Measurements from ENCODE around the gene WRAP53.

DNA sequence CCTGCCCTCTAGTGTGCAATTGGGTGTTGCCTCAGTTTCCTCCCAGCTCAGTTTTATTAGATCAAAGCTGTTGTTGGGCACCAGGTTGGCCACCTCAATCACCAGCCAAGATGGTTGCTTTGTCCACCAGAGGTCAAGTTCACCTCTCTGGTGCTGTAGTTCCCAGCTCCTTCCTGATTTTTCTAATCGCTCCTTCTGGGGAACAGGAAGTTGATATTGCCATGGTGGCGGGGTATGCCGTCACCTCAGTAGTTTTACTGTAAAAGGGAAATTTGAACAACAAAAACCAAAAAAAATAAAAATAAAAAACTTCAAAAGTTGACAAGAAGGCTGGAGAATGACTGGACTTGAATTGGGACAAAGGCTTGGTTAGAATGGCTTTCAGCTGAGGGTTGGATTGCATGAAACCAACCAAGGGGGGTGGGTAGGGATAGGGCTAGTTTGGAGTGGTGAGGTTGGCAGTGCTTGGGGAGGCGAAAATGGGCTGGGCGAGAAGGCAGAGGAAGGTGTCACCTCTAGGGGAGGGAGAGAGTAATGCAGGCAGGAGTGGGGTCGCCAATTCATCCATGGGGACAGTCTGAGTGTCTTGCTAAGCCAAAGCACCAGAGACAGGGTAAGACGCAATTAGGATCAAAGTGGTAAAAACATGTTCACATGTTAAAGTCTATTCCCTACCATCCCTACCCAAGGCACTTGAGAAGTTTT, 22.9 kb downstream of the WRAP53 start:
- TF ChIP-seq ZFP30 (CRISPR knock-in tag; IDR thresholded peaks at IDR 0.05) (no peak), ZFP3 (CRISPR knock-in tag; IDR thresholded peaks at IDR 0.05) (no peak), ZNF8 (CRISPR knock-in tag; IDR thresholded peaks at IDR 0.05) (no peak), POU6F1 (CRISPR knock-in tag; IDR thresholded peaks at IDR 0.05; ENCODE audit: borderline replicate concordance, low read depth) (no peak), PPARA (CRISPR knock-in tag; IDR thresholded peaks at IDR 0.05; ENCODE audit: borderline replicate concordance) (no peak), ZC3H10 (CRISPR knock-in tag; IDR thresholded peaks at IDR 0.05) (no peak), OSR1 (CRISPR knock-in tag; IDR thresholded peaks at IDR 0.05) (no peak), ARNTL (CRISPR knock-in tag; IDR thresholded peaks at IDR 0.05; ENCODE audit: borderline replicate concordance, low read depth) (no peak), ZNF565 (CRISPR knock-in tag; conservative IDR thresholded peaks at IDR 0.05; ENCODE audit: low read depth) (no peak), ISL1 (CRISPR knock-in tag; IDR thresholded peaks at IDR 0.05) (no peak)
- TF ChIP-seq, protein P1, sequence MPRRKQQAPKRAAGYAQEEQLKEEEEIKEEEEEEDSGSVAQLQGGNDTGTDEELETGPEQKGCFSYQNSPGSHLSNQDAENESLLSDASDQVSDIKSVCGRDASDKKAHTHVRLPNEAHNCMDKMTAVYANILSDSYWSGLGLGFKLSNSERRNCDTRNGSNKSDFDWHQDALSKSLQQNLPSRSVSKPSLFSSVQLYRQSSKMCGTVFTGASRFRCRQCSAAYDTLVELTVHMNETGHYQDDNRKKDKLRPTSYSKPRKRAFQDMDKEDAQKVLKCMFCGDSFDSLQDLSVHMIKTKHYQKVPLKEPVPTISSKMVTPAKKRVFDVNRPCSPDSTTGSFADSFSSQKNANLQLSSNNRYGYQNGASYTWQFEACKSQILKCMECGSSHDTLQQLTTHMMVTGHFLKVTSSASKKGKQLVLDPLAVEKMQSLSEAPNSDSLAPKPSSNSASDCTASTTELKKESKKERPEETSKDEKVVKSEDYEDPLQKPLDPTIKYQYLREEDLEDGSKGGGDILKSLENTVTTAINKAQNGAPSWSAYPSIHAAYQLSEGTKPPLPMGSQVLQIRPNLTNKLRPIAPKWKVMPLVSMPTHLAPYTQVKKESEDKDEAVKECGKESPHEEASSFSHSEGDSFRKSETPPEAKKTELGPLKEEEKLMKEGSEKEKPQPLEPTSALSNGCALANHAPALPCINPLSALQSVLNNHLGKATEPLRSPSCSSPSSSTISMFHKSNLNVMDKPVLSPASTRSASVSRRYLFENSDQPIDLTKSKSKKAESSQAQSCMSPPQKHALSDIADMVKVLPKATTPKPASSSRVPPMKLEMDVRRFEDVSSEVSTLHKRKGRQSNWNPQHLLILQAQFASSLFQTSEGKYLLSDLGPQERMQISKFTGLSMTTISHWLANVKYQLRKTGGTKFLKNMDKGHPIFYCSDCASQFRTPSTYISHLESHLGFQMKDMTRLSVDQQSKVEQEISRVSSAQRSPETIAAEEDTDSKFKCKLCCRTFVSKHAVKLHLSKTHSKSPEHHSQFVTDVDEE (CRISPR knock-in tag; IDR thresholded peaks at IDR 0.05), result no peak
- TF ChIP-seq, protein P2, sequence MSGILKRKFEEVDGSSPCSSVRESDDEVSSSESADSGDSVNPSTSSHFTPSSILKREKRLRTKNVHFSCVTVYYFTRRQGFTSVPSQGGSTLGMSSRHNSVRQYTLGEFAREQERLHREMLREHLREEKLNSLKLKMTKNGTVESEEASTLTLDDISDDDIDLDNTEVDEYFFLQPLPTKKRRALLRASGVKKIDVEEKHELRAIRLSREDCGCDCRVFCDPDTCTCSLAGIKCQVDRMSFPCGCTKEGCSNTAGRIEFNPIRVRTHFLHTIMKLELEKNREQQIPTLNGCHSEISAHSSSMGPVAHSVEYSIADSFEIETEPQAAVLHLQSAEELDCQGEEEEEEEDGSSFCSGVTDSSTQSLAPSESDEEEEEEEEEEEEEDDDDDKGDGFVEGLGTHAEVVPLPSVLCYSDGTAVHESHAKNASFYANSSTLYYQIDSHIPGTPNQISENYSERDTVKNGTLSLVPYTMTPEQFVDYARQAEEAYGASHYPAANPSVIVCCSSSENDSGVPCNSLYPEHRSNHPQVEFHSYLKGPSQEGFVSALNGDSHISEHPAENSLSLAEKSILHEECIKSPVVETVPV (CRISPR knock-in tag; IDR thresholded peaks at IDR 0.05), result no peak
